K562 (cell line): ENCODE measurements around the gene PTGFR.

Experiments
- ELF1 ChIP-seq: fragments of 200-800 bp; sonication (Bioruptor generic); IDR thresholded peaks from 2 replicates; pipeline ENCODE4 v1.6.1; 2016; ENCODE audit warnings: missing genetic modification characterization, missing compliant biosample characterization
- FOXM1 ChIP-seq, 2 experiments: fragments of 450-650 bp in 1 of 2; sonication (generic) in 1 of 2; formaldehyde crosslinking in 1 of 2; IDR thresholded peaks; 2 replicates each; pipeline versions ENCODE4 v1.6.1 to v1.9.0; 2017 to 2022; ENCODE audit warnings: low read depth in 2 of 2, mild to moderate bottlenecking in 2 of 2, missing genetic modification reagents in 1 of 2, moderate library complexity in 1 of 2
- KHSRP ChIP-seq: fragments of 450-650 bp; IDR thresholded peaks from 2 replicates; pipeline ENCODE4 v1.6.1; 2017
- NR2C2 ChIP-seq, 2 experiments: fragments of 200-800 bp in 1 of 2; sonication (Bioruptor generic) in 1 of 2; sonication (generic) in 1 of 2; formaldehyde crosslinking in 1 of 2; IDR thresholded peaks; 2 replicates each; pipeline versions ENCODE4 v1.6.1 to v1.8.0; 2016 to 2022; ENCODE audit warnings: mild to moderate bottlenecking in 1 of 2, missing compliant biosample characterization in 1 of 2, missing genetic modification characterization in 1 of 2, missing genetic modification reagents in 1 of 2
- POLR2A ChIP-seq: fragments of 450-650 bp; conservative IDR thresholded peaks from 2 replicates; pipeline ENCODE4 v1.6.1; 2016
- ZNF140 ChIP-seq: fragments of 250-450 bp; sonication (Bioruptor Pico); IDR thresholded peaks from 2 replicates; pipeline ENCODE4 v1.8.0; 2021; ENCODE audit warnings: moderate library complexity, mild to moderate bottlenecking, inconsistent platforms
- ZNF785 ChIP-seq: fragments of 250-450 bp; sonication (Bioruptor Pico); IDR thresholded peaks from 2 replicates; pipeline ENCODE4 v1.4.0; 2020; ENCODE audit warnings: mild to moderate bottlenecking
- TF ChIP-seq, protein P1 (sequence below): sonication (generic); formaldehyde crosslinking; IDR thresholded peaks from 2 replicates; pipeline ENCODE4 v1.8.0; 2022; ENCODE audit warnings: mild to moderate bottlenecking, missing genetic modification reagents
- TF ChIP-seq, protein P2 (sequence below): fragments of 250-450 bp; sonication (Bioruptor Pico); IDR thresholded peaks from 2 replicates; pipeline ENCODE4 v1.5.0; 2021; ENCODE audit warnings: mild to moderate bottlenecking, moderate library complexity

DNA sequence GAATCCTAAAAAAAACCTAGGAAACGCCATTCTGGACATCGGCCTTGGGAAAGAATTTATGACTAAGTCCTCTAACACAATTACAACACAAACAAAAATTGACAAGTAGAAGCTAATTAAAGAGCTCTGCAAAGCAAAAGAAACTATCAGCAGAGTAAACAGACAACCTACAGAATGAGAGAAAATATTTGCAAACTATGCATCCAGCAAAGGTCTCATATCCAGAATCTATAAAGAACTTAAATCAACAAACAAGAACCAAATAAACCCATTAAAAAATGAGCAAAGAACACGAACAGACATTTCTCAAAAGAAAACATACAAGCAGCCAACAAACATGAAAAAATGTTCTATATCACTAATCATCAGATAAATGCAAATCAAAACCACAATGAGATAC is 58.6 kb downstream of the PTGFR start:
- TF ChIP-seq ZNF785 (CRISPR knock-in tag) (no peak), POLR2A (no peak), ZNF140 (CRISPR knock-in tag) (no peak), NR2C2 (CRISPR knock-in tag; IDR thresholded peaks at IDR 0.05) (no peak), NR2C2 (tag; IDR thresholded peaks at IDR 0.05) (no peak), KHSRP (no peak), FOXM1 (IDR thresholded peaks at IDR 0.05; ENCODE audit: low read depth) (no peak), FOXM1 (CRISPR knock-in tag; IDR thresholded peaks at IDR 0.05; ENCODE audit: low read depth) (no peak), ELF1 (tag) (no peak)
- TF ChIP-seq, protein P1, sequence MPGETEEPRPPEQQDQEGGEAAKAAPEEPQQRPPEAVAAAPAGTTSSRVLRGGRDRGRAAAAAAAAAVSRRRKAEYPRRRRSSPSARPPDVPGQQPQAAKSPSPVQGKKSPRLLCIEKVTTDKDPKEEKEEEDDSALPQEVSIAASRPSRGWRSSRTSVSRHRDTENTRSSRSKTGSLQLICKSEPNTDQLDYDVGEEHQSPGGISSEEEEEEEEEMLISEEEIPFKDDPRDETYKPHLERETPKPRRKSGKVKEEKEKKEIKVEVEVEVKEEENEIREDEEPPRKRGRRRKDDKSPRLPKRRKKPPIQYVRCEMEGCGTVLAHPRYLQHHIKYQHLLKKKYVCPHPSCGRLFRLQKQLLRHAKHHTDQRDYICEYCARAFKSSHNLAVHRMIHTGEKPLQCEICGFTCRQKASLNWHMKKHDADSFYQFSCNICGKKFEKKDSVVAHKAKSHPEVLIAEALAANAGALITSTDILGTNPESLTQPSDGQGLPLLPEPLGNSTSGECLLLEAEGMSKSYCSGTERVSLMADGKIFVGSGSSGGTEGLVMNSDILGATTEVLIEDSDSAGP (CRISPR knock-in tag), result no peak
- TF ChIP-seq, protein P2, sequence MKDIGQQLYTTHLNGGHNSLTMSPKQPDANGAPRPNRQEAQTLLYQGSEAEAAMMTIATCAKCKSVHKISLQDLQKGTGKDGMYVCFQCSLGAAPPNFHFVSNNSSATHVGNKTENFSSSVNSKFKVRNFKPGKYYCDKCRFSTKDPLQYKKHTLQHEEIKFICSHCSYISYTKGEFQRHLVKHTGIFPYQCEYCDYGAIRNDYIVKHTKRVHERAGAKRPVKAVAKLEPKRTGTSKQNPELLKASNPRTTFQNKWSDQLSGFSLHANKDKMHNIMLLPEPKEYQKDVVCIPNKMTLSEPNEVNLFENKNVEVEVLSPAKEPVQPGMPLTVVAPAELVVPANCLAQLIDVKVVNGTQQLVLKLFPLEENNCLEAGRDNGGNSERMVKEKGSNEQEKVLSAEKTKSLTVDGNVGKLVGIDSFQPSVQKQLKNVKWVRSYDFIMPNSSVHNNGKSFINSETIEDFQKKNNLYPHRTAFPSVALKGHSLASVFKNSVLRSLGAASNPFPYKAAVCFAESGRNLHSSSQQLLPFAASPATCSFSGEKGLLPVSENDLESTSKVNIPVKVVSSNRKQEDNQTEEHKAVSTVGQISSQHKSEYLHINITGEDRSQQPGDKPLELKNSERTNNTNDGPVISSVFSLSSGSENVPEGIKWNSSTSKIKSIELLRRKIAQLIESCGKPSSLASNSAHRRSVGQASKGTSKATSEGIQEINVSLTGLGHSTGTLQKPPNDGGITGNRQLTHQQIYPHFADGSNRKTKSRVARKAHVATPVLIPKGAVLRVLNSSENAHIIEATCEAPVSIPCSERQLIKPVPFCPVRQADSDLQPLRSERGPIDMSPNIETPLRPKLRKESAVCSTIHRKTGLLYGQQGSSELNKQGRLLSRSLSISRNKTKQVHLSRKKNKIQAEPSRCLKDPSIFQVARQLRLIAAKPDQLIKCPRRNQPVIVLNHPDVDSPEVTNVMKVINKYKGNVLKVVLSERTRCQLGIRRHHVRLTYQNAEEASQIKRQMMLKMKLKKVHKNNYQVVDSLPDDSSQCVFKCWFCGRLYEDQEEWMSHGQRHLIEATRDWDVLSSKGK (CRISPR knock-in tag), result no peak
